ENCODE data around the gene AMMECR1L. TPM values are rescaled to one million over a fixed set of nuclear protein-coding genes. Genes with fewer than 3 reads are reported as not detected.
"Not testable (repeated sequence)": the region's sequence is repeated elsewhere in the genome, so short reads cannot be mapped to it uniquely, and the experiment has no call there.

Gene AMMECR1L
- total and polyA plus RNA-seq, 8 donors = 13.6 to 26.3 (median 24.5) TPM

- no peaks in the 10 kb centered on the region for H3K36me3 ChIP-seq
- H3K9me3 ChIP-seq = no peaks in the 10 kb centered on the region
- intact Hi-C loops (cut with DNase I) = no loop called here
- no peak overlapping the region for H3K4me3 ChIP-seq
- no peaks in the 10 kb centered on the region for H3K4me1 ChIP-seq
- DNase-seq = no peak
- peaks cover 0 to 9% of the 10 kb centered on the region in 2 donors for H3K27me3 ChIP-seq
- no peak for TF ChIP-seq CTCF (IDR thresholded peaks at IDR 0.05)
- ATAC-seq = no peak
- H3K27ac ChIP-seq = no peak overlapping the region
Measured at GRCh38 chr2:127909019-127909418, 23.3 kb upstream of the AMMECR1L start.

- H3K4me1 ChIP-seq; H3K27ac ChIP-seq; H3K4me3 ChIP-seq; H3K9me3 ChIP-seq; H3K36me3 ChIP-seq; H3K27me3 ChIP-seq; DNase-seq; ATAC-seq; intact Hi-C loops (cut with DNase I): not testable (repeated sequence)
Measured at GRCh38 chr2:127907733-127908400, 22.1 kb upstream of the AMMECR1L start.

GRCh38 chr2:127906206-127906926 is 20.6 kb upstream of the AMMECR1L start:
- intact Hi-C loops (cut with DNase I) = no loop called here
- no peaks in the 10 kb centered on the region for H3K9me3 ChIP-seq
- H3K27me3 ChIP-seq = peaks cover 0 to 9% of the 10 kb centered on the region in 2 donors
- H3K27ac ChIP-seq = no peak overlapping the region
- H3K4me1 ChIP-seq = no peaks in the 10 kb centered on the region
- DNase-seq = no peak
- no peaks in the 10 kb centered on the region for H3K36me3 ChIP-seq
- no peak overlapping the region for H3K4me3 ChIP-seq
- no peak for TF ChIP-seq CTCF (IDR thresholded peaks at IDR 0.05)
- ATAC-seq = no peak

- TF ChIP-seq CTCF (IDR thresholded peaks at IDR 0.05) = no peak
- Histone ChIP-seq H3K4me1 (peaks cover 0 to 13% of the 10 kb centered on the region in 2 donors), H3K4me3 (no peak overlapping the region), H3K27me3 (peaks cover 0 to 8% of the 10 kb centered on the region in 2 donors), H3K9me3 (no peaks in the 10 kb centered on the region), H3K36me3 (no peaks in the 10 kb centered on the region), H3K27ac (no peak overlapping the region)
- DNase-seq (peak in 3 of 4 donors; percentile 26 to 70 (median 47)), ATAC-seq (no peak)
- intact Hi-C loops (cut with DNase I) = no loop called here
Measured at GRCh38 chr2:127901339-127902056, 15.7 kb upstream of the AMMECR1L start.

GRCh38 chr2:127897531-127898211 is 11.9 kb upstream of the AMMECR1L start:
- DNase-seq = no peak
- Histone ChIP-seq H3K4me3 (no peak overlapping the region), H3K36me3 (no peaks in the 10 kb centered on the region), H3K27ac (no peak overlapping the region), H3K4me1 (peaks cover 0 to 13% of the 10 kb centered on the region in 2 donors), H3K9me3 (no peaks in the 10 kb centered on the region), H3K27me3 (no peaks in the 10 kb centered on the region)
- TF ChIP-seq CTCF (IDR thresholded peaks at IDR 0.05) = no peak
- peak; percentile 74 for ATAC-seq
- intact Hi-C loops (cut with DNase I) = no loop called here
